ENCODE data around the gene RSPO3. TPM values are rescaled to one million over a fixed set of nuclear protein-coding genes. Genes with fewer than 3 reads are reported as not detected.

The RSPO3 gene
- total RNA-seq, 2 experiments from 2014 or later, result not detected

- intact Hi-C loops (cut with micrococcal nuclease; ENCODE audit: unreplicated experiment), result no loop called here
- no peak for TF ChIP-seq EZH2phosphoT487 (IDR thresholded peaks at IDR 0.05; ENCODE audit: borderline replicate concordance, low read depth, low read length)
- no peak for TF ChIP-seq CTCF (conservative IDR thresholded peaks at IDR 0.05; ENCODE audit: low read length)
- CTCF ChIA-PET (ENCODE audit: unreplicated experiment), result no interaction called here
- Histone ChIP-seq H3K9me2 (ENCODE audit: insufficient read depth, low read length) (no peaks in the 10 kb centered on the region), H3K27ac (ENCODE audit: low read depth, low read length, poor library complexity, severe bottlenecking) (no peak overlapping the region), H3K4me1 (ENCODE audit: insufficient read depth, low read length, poor library complexity, severe bottlenecking) (no peaks in the 10 kb centered on the region), H3K79me2 (ENCODE audit: insufficient read depth, low read depth, low read length) (no peaks in the 10 kb centered on the region; the same call in 1 of the 2 replicates), H3K9me3 (ENCODE audit: low read length) (no peaks in the 10 kb centered on the region), H3K36me3 (ENCODE audit: insufficient read depth, low read length) (no peaks in the 10 kb centered on the region), H2AFZ (ENCODE audit: low read length) (no peak overlapping the region), H3K4me3 (ENCODE audit: low read depth, low read length, poor library complexity, severe bottlenecking) (no peak overlapping the region), H3K4me2 (ENCODE audit: low read length) (no peak overlapping the region), H4K20me1 (ENCODE audit: insufficient read depth, low read length) (no peaks in the 10 kb centered on the region)
- DNase-seq (ENCODE audit: low spot score), result no peak
- POLR2A ChIA-PET, result no interaction called here
- BruUV-seq (replicated peaks), result no TSS peak
Measured at GRCh38 chr6:127102299-127102698, 16.2 kb upstream of the RSPO3 start.

DNA sequence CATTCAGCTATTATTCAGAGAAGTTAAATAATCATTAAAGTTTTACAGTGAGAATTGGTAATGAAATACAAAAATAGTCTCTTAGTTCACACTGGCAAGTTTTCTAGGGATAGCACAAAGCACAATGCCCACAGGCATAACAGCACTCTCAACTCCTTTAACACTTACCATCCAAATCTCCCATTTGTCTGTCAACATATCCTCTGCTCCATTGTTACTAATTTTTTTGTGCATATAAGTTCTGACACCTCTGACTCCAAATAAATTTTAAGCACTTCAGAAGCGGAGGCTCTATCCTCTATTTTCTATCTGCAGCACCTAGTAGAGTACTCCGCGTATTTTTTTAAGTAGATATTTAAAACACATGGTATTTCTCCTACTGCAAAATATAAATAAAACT, 15.6 kb upstream of the RSPO3 start:
- no TSS peak for BruUV-seq (replicated peaks)
- ChIA-PET POLR2A (no interaction called here), CTCF (ENCODE audit: unreplicated experiment) (no interaction called here)
- no peak for DNase-seq (ENCODE audit: low spot score)
- no peaks in the 10 kb centered on the region; the same call in 1 of the 2 replicates for H3K79me2 ChIP-seq (ENCODE audit: insufficient read depth, low read depth, low read length)
- intact Hi-C loops (cut with micrococcal nuclease; ENCODE audit: unreplicated experiment), result no loop called here
- no peaks in the 10 kb centered on the region for H3K4me1 ChIP-seq (ENCODE audit: insufficient read depth, low read length, poor library complexity, severe bottlenecking)
- H3K4me3 ChIP-seq (ENCODE audit: low read depth, low read length, poor library complexity, severe bottlenecking), result no peak overlapping the region
- no peaks in the 10 kb centered on the region for H4K20me1 ChIP-seq (ENCODE audit: insufficient read depth, low read length)
- TF ChIP-seq CTCF (conservative IDR thresholded peaks at IDR 0.05; ENCODE audit: low read length) (no peak), EZH2phosphoT487 (IDR thresholded peaks at IDR 0.05; ENCODE audit: borderline replicate concordance, low read depth, low read length) (no peak)
- H2AFZ ChIP-seq (ENCODE audit: low read length), result no peak overlapping the region
- no peaks in the 10 kb centered on the region for H3K9me3 ChIP-seq (ENCODE audit: low read length)
- H3K9me2 ChIP-seq (ENCODE audit: insufficient read depth, low read length), result no peaks in the 10 kb centered on the region
- no peak overlapping the region for H3K27ac ChIP-seq (ENCODE audit: low read depth, low read length, poor library complexity, severe bottlenecking)
- no peak overlapping the region for H3K4me2 ChIP-seq (ENCODE audit: low read length)
- H3K36me3 ChIP-seq (ENCODE audit: insufficient read depth, low read length), result no peaks in the 10 kb centered on the region

GRCh38 chr6:127103482-127103881, 15.0 kb upstream of the RSPO3 start:
- Histone ChIP-seq H3K36me3 (ENCODE audit: insufficient read depth, low read length) (no peaks in the 10 kb centered on the region), H3K4me1 (ENCODE audit: insufficient read depth, low read length, poor library complexity, severe bottlenecking) (no peaks in the 10 kb centered on the region), H3K9me2 (ENCODE audit: insufficient read depth, low read length) (no peaks in the 10 kb centered on the region), H3K27ac (ENCODE audit: low read depth, low read length, poor library complexity, severe bottlenecking) (no peak overlapping the region), H2AFZ (ENCODE audit: low read length) (no peak overlapping the region), H4K20me1 (ENCODE audit: insufficient read depth, low read length) (no peaks in the 10 kb centered on the region), H3K79me2 (ENCODE audit: insufficient read depth, low read depth, low read length) (no peaks in the 10 kb centered on the region; the same call in 1 of the 2 replicates), H3K4me3 (ENCODE audit: low read depth, low read length, poor library complexity, severe bottlenecking) (no peak overlapping the region), H3K9me3 (ENCODE audit: low read length) (no peaks in the 10 kb centered on the region), H3K4me2 (ENCODE audit: low read length) (no peak overlapping the region)
- TF ChIP-seq CTCF (conservative IDR thresholded peaks at IDR 0.05; ENCODE audit: low read length) (no peak), EZH2phosphoT487 (IDR thresholded peaks at IDR 0.05; ENCODE audit: borderline replicate concordance, low read depth, low read length) (no peak)
- CTCF ChIA-PET (ENCODE audit: unreplicated experiment), result no interaction called here
- intact Hi-C loops (cut with micrococcal nuclease; ENCODE audit: unreplicated experiment), result no loop called here
- no TSS peak for BruUV-seq (replicated peaks)
- no peak for DNase-seq (ENCODE audit: low spot score)
- POLR2A ChIA-PET, result interaction anchor here (0.6 to 0.7 kb wide), 2 partner anchors 10 to 166 kb away, joined by 3 to 8 read pairs; no protein-coding TSS in a partner anchor
